ENCODE results near the gene CHRDL2.

Gene CHRDL2

DNA sequence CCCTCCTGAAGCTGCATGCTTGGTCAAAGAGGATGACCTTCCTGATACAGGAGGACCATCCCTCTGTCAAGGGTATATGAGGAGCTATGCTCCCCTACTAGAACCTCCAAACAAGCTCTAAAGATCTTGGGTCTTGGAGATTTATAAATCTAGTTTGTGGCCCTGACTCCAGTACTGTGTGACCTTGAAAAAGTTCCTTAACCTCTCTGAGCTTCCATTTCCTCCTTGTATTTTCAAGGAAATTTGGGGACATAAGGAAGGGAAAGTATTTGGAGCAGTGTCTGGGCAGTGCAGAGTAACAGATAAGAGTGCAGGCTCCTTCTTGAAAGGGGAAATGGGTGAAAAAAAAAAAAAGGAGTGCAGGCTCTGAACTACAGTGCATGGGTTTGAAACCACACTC, 45.9 kb downstream of the CHRDL2 start:
- DNase-seq (ENCODE audit: low spot score), result no peak

DNA sequence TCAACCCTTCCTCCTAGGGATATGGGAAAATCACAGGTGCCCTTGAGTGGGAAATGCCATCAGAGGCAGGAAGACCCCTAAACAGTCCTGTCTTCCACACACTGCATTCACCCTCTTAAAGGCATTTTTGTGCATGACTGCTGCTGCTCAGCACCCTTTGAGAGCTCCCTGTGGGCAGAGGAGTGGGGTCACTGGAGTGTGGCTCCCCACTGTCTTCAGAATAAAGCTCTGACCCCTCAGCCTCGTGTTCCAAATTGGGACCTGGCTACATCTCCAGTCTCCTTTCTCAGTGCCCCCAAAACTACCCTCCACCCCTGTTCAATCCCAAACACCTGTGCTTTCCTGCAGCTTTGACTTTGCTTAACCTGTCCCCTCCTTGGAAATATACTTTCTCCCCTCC, 46.6 kb downstream of the CHRDL2 start:
- DNase-seq (ENCODE audit: low spot score), result no peak

DNA sequence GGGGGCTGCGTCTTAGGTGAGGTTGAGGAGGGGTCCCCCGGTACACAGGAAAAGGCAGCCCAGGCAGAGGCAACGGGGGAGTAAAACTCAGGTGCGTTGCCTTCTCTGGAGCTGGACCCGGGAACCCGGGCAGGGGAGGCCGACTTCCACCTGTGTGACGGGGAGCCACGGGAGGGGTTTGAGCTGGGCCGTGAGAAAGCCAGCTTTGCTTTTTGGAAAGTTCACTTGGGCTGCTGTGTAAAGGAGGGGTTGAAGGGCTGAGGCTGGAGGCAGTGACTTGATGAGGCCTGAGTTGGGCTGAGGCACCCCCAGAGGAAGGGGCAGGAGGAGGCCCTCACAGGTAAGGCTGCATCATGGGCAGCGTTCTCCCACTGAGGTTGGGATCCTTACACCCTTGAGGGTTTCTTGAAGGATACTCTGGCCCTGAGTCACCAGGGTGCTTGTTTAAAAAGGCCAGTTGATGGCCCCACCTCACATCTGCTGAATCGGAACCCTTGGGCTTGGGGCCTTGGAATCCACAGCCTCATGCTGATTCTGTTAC, 47.2 kb downstream of the CHRDL2 start:
- DNase-seq (ENCODE audit: low spot score), result peak; percentile 43

DNA sequence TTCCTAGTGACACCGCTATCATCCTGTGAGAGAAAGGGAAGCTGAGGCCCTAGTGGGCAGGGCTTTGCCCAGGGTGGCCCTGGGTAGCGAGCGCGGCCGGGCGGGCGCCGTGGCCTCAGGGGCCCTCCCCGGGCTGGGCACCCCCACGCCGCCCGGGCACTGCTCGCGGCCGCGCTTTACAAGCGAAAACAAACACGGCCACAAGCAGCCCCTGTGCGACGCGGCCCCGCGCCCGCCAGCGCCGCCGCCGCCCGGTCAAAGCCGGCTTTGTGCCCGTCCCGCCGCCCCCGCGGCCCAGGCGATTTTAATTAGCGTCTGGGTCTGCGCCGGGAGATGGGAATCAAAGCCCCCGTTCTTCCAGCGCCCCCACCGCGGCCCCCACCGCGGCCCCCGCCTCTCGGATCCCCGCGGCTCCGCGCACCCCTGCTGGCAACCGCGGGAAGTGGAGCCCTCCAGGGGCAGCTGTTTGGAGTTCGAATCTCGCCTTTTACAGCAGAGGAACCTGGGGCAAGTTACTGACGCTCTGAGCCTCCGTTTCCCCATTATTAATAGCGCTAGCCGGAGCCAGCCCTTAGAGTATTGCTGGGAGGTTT, 47.9 kb downstream of the CHRDL2 start:
- peak; percentile 60 for DNase-seq (ENCODE audit: low spot score)

DNA sequence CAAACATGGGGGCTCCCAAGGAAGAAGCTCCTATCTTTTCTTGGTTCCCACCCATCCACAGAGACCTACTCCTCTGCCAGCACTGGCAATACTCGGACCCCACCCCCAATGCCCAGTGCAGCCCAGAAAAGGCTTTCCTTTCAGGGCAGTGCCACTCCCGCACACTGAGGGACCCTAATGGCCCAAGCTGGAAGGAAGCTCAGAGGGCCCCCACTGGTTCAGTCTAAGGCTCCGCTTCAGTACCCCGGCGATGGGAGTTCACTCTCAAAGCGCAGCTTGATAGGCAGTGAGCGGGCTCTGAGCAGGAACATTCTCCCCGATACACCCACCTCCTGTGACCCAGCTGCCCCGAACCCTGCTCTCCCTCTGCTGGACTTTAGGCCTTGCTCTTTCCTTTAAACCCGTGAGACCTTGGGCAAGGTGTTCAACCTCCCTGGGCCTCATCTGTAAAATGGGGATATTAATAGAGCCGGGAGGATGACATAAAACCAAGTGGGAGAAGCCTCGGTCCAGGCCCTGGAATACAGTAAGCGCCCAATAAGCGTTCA, 48.4 kb downstream of the CHRDL2 start:
- DNase-seq (ENCODE audit: low spot score), result no peak

DNA sequence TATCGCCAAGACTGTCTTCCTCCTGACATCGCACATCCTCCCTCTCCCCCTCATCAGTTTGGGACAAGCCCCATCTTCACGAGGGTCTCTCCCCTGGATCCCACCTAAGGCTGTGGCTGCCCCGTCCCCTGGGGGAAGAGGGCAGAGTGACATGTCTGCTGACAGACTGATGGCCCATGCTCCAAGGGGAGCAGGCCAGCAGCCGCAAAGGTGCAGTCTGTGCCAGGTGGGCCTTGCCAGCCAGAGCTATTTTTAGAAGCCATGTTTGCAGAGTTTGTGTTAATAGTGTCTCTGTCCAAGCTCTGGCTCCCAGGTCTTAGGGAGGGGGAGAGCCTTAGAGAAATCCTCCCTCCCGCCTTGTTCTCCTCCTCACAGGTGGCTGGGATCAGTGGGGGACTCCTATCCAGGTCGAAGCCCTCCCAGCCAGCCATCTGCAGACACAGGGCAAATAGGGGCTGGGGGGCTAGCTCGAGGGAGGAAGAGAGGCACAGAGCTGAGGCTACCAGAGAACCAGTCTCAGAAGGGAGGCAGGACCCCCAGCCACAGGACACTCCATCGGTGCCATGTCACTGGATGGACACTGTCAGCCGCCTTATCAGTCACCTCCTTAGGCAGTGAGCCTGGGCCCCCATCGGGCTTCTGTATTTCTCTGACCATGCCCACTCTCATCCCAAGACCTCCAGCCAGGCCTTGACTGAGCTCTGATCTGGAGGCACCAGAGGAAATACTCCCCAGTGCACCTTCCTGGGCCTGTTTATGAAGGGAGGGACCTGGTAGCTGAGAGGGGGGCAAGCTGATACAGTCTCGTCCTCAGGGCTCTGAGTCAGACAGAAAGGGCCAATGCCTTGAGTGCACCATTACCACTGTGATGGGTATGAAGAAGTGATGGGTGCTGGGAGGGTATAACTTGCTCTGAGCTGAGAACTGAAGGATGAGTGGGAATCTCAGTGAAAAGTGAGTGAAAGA, 49.3 kb downstream of the CHRDL2 start:
- DNase-seq (ENCODE audit: low spot score), result no peak

DNA sequence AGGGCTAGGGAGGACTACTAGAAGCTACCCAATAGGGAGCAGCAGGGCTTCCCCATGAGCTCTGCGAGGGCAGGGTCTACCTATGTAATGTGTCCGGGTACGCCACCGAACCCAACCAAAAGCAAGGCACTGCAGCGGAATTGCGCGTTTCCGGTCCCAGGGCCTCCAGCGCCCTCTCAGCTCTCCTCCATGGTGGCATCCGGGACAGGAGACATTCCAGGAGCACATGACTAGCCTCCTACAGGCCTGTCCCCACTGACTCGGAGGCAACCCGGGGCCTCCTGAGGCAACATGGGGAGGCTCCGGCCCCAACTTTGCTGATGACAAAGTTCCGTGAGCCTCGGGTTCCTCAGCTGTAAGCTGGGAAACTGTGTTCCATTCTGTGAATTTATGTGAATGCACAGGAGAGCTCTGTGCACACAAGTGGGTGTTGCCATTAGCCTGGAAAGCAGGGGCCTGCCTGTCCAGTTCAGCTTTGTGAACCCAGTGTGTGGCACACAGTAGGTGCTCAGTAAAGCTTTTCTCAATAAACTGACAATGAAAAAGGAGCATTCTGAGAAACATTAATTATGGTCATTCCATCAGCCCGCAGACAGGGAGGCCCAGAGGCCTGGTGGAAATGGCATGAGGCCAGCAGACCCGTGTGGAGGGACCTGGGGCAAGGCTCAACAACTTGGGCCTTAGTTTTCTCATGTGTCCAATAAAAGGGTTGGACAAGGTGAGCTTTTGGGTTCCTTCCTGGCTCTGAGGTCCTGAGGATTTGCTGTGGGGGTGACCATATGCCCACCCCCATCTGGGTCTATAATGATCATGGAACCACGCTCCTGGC, 50.3 kb downstream of the CHRDL2 start:
- DNase-seq (ENCODE audit: low spot score), result no peak

DNA sequence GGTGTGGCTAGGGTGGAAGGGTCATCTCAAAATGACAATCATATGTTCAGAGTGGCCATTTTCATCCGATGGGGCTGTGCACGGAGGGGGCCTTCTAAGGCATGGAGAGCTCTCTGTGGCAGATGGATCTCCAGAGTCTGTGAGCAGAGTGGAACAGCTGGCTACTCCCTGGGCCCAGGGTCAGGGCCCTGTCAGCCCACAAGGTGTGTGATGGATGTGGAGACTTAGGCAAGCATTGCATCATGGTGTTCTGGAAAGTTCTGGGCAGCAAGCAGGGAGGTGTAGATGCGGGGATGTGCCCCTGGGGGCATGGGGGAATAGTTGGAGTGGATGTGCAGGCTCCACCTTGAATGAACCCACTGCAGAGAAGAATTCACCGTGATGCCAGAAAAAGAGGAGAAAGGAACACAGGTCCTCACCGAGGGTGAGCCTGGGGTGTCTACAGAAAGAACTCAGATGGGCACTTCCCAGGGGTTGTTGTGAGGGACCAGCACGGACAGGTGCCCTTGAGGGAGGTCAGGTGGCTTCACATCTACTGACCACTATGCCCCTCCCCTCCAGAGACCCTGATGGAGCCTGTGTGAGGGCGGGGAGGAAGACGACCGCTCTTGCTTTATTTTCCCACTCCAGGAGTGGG, 51.1 kb downstream of the CHRDL2 start:
- no peak for DNase-seq (ENCODE audit: low spot score)

DNA sequence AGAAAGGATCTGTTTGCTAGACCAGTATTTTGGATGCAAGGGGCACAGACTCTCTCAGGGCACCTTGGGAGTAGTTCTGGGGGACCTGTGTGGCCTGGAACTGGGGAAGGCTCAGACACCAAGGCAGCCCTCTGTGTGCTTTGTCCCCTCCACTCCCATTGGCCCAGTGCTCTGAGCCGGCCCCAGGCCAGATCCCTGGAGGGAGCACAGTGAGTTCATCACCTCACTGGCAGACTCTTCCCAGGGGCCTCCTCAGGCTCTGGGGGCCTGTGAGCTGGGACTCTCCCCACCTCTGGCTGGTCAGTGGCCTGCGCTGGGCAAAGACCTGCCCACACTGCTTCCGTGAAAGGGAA, 51.7 kb downstream of the CHRDL2 start:
- no peak for DNase-seq (ENCODE audit: low spot score)

DNA sequence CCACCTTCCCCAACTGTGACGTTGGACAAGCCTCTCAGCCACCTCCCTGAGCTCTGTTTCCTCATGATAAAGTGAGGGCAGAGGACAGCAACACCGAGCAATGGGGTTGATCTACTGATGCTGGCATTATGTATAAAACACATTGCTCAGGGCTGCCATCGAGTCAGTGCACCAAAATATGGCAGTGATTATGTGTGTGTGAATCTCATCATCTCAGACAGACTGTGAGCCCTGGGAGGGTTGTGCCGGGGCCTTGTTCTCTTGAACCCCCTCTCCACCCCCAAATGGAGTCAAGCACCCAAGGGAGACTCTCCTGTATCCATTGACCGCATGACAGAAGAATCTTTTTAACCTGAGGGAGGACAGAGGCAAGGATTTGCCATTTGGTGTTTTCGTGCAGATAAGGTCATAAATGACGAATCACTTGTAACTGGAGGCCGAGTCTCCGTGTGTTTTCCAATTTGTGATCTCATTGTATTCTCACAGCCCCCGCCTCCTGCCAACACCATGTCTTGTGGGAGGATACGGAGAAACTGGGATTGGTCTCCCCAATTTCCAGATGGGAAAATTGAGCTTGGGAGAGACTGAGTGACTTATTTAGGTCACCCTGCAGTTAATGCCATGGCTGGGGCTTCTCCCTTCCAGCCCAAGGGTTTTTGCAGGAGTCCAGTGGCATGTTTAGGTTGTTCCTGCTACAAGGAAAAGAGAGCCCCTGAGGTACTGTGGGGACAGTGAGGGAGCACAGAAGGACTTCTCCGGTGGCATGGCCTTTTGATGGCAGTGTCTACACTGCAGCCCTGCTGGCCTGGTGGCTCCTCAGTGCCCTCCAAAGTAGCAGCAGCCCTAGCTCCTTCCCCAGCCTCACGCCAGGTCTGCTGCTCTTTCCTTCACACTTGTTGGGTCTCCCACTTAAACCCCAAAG, 52.4 kb downstream of the CHRDL2 start:
- peak; percentile 3 for DNase-seq (ENCODE audit: low spot score)

DNA sequence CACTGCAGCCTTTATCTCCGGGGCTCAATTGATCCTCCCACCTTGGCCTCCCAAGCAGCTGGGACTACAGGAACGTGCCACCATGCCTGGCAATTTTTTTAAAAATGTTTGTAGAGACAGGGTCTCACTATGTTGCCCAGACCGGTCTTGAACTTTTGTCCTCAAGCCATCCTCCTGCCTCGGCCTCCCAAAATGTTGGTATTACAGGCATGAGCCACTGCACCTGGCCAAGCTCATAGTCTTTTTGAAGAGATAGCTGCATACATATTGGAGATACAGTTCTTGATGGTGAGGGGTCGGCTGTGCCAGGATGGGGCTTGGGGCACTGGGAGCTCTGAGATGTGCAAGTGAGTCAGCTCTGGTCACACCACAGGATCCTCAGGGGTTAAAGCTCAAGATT, 53.2 kb downstream of the CHRDL2 start:
- DNase-seq (ENCODE audit: low spot score), result no peak

DNA sequence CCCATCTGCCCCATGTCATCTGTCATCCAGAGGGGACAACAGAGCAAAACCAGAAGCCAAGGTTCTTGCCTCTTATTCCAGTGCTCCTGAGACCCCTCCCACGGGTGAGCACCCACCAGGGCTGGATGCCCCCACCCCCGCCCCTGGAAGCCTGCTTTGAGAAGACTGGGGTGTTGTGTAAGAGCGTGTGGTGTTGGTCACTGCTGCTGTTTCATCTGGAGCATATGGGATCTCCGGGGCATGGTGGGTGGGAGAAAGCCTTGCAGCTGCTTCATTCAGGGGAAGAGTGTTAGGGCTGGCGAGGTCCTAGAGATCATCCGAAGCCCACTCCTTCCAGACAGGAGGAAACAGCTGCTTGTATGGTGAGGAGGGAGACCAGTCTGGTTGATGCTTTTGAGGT, 54.1 kb downstream of the CHRDL2 start:
- no peak for DNase-seq (ENCODE audit: low spot score)

DNA sequence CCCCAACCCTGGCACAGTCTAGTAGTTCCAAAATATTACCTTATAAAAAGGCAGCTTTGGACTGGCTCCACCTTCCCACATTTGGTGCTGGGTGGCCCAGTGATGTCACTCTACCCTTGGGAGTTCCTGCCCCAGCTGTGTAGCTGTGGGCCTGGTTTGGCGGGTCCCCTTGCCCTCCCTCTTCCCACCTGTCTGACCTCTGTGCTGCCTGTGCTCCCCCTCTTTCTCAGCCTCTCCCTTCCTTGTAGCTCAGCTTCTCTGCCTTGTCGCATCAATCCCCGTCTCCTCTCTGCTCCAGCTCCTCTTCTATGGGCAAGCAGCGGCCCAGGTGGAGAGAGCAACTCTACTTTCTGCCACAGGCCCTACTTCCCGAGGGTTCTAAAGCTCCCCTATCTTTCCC, 54.6 kb downstream of the CHRDL2 start:
- no peak for DNase-seq (ENCODE audit: low spot score)

DNA sequence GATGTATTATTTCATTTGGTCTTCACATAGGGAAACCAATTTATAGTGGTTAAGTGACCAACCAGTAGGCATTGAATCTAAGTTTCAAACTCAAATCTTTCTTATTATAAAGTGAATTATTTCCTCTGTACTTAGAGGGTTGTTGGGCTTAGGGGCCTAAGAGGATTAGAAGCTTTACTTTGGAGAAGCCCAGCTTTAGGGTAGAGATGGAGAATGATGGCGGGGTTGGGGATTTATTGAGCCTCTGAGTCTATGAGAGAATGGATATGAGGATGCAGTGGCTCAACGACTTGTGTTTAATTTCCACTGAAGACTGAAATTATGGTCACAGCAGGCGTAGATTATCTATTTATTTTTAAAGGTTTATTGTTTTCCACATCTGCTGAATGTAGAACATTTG, 55.5 kb downstream of the CHRDL2 start:
- DNase-seq (ENCODE audit: low spot score), result no peak

DNA sequence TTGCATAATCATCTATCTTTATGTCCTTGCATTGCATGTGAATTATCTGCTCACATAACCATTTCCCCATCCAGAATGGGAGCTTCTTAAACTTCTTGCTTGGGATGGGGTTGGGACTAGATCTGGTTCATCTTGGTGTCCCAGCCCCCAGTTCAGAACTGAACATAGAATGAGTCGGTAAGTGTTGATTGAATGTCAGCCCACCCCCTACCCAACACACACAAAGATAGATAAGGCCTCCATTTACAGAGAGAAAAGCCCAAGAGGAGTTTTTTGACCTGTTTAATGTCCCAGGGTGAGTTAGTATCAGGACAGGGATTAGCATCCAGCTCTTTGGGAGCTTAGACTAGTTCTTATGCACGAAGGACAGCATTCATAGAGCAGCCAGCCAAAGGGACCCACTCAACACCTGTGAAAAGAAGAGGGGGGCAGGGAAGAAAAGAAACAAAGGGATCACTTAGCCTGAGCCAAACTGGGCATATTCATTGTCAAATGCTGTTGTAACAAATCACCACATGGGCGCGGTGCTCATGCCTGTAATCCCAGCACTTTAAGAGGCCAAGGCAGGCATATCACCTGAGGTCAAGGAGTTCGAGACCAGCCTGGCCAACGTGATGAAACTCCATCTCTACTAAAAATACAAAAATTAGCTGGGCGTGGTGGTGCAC, 57.4 kb downstream of the CHRDL2 start:
- DNase-seq (ENCODE audit: low spot score), result no peak

DNA sequence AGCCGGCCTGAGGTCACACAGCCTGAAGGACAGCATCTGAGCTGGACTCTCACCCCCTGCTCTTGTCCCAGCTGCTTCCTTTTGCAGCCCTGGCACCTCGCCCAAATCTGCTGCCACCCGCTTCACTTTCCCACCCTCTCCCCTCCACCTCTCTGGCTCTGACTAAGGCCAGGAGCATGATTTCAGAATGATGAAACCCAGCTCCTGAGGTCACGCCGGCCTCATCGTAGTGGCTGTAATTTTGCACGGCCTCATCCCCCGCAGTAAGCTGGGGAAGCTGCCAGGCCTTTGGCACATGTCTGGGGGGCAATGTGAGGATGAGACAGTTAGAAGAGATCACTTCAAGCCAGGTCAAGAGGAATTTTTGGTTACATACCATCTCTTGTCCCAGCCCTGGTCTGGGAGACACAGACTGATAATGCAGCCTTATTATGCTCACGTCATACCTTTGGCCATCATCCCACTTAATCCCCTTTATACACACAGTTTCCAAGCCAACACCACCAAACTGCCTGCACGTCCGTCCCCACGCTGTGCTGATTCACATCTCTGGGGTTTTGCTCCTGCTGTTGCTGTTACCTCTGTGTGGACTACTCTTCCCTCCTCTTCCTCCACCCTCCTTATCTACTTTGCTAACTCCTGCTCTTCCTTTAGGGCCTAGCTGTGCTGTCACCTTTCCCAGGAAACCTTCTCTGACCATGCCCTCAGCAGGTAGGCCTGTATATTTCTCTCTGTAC, 58.1 kb downstream of the CHRDL2 start:
- peak; percentile 91 for DNase-seq (ENCODE audit: low spot score)

DNA sequence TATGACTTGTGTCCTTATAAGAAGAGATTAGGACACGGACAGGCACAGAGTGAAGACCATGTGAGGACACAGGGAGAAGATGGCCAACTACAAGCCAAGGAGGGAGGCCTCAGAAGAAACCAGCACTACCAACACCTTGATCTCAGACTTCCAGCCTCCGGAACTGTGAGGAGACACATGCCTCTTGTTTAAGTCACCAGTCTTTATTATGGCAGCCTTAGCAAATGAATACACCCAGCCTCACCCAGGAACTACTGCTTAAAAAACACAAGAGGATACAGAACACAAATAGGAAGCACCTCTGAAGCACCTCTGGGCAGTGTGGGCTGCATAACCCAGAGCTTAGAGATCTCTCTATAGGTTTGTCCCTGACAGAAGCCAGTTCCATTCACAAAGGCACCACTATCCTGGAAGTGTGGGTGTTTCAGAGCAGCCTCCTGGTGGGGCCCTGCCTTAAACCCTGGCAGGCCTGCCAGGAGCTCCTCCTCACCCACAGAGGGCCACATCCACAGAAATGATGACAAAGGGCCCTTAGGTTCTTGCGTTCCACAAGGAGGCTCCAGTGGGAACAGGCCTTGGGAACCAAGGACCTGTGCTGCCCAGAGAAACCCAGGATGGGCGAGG, 58.8 kb downstream of the CHRDL2 start:
- DNase-seq (ENCODE audit: low spot score), result no peak

DNA sequence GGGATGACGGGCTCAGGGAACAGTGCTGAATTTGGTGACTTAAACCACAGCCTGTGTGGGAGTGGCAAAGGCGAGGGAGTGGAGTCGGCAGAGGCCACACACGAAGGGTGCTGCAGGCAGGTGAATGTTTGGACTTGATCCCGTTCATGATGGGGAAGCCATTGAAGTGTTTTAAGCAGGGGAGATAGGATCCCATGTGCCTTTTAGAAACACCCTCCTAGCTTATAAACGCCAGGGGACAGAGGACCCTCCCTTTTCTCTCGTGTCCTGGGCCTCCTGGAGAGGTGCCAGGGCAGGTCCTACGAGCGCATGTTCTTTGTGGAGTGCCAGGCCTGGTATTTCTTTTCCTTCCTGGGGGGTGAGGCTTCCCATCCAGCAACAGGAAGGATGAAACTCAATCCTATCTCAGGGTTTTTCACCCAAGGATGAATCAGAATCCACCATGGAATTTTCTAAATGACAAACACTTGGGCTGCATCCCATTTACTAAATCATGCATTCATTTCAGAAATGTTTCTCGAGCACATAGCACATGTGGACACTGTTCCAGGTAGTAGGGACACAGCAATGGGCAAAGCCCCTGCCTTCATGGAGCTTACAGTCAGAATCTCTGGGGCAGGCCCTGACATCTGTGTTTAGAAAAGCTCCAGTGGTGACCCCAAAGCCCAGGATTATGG, 59.6 kb downstream of the CHRDL2 start:
- DNase-seq (ENCODE audit: low spot score), result peak; percentile 72

All from GM03348 (cell line).